K562 (cell line): ENCODE results near the gene ITPR3. TPM values are rescaled to one million over a fixed set of nuclear protein-coding genes. Genes with fewer than 3 reads are reported as not detected.

ENCODE experiments used
- ATAC-seq: fragments of 200-7000 bp; cut with Tn5 transposase; 3 replicates; pipeline ENCODE4 v1.9.1; 2020; ENCODE audit warnings: moderate library complexity
- BruUV-seq: library from RNA; stranded (reverse); fragments of 400-500 nt; replicated peaks from 2 replicates; lab custom pipeline; 2021; lab: Mats Ljungman, UMichigan
- CTCF ChIA-PET: fragments of 300-600 bp; formaldehyde crosslinking; extraction: SDS; loops from one replicate; lab custom pipeline; 2021; ENCODE audit warnings: low intra/inter-chr PET ratio; lab: Yijun Ruan, JAX
- POLR2A ChIA-PET: fragments of 300-600, 350-650 bp; sonication (Branson Sonifier 250); formaldehyde crosslinking; extraction: SDS; loops from one replicate; lab custom pipeline; 2021; ENCODE audit warnings: antibody characterized with exemption, inconsistent platforms; lab: Yijun Ruan, JAX
- DNase-seq, 4 experiments: peaks; one replicate each; pipeline versions ENCODE4 v3.0.0 to v3.0.0-alpha.2; 2011 to 2018; ENCODE audit warnings: low spot score in 3 of 4, mixed read lengths in 3 of 4; ENCODE audit errors: extremely low read depth in 1 of 4
- FAIRE-seq: peaks from 2 replicates; lab custom pipeline; 2011; peaks lifted over from hg19 to GRCh38; lab: Jason Lieb, UNC
- H2AFZ ChIP-seq: 2 replicates; pipeline ENCODE4 v1.6.0; 2011; ENCODE audit warnings: low read depth, low read length, control low read depth, inconsistent platforms
- H3K27ac ChIP-seq: fragments of 200-600 bp; 3 replicates; pipeline ENCODE4 v1.8.0; 2011; ENCODE audit warnings: low read depth, mild to moderate bottlenecking, control low read depth, inconsistent platforms, low read length, moderate library complexity, mixed read lengths; ENCODE audit errors: extremely low read depth
- H3K27me3 ChIP-seq, 2 experiments: fragments of 300-600 bp in 1 of 2; 2 replicates in 1 of 2; 3 replicates in 1 of 2; pipeline versions ENCODE4 v1.6.0 to v1.8.0; 2011; ENCODE audit warnings: inconsistent platforms in 2 of 2, low read length in 2 of 2, mild to moderate bottlenecking in 1 of 2, mixed read lengths in 1 of 2, moderate library complexity in 1 of 2; ENCODE audit not compliant: control insufficient read depth in 2 of 2, insufficient read depth in 2 of 2
- H3K36me3 ChIP-seq: fragments of 300-600 bp; 3 replicates; pipeline ENCODE4 v1.8.0; 2011; ENCODE audit warnings: mild to moderate bottlenecking, low read length, inconsistent platforms; ENCODE audit not compliant: control insufficient read depth, insufficient read depth
- H3K4me1 ChIP-seq, 2 experiments: fragments of 200-600 bp in 1 of 2; replicated peaks in 1 of 2; 2 replicates in 1 of 2; 3 replicates in 1 of 2; pipeline versions ENCODE4 v1.5.1 to v1.8.0; 2011; ENCODE audit warnings: inconsistent platforms in 2 of 2, low read length in 2 of 2, mild to moderate bottlenecking in 1 of 2, mixed read lengths in 1 of 2, moderate library complexity in 1 of 2; ENCODE audit not compliant: control insufficient read depth in 2 of 2, insufficient read depth in 2 of 2
- H3K4me2 ChIP-seq: 2 replicates; pipeline ENCODE4 v1.6.1; 2011; ENCODE audit warnings: low read length, control low read depth, inconsistent platforms, mixed read lengths; ENCODE audit not compliant: insufficient read depth
- H3K4me3 ChIP-seq: fragments of 200-600 bp; sonication (generic), shearing (Covaris generic); 2 replicates; pipeline ENCODE4 v1.5.1; 2016; ENCODE audit warnings: control low read depth, inconsistent platforms
- H3K79me2 ChIP-seq: fragments of 200-600 bp; 3 replicates; pipeline ENCODE4 v1.8.0; 2011; ENCODE audit warnings: low read length, inconsistent platforms; ENCODE audit not compliant: control insufficient read depth, insufficient read depth
- H3K9ac ChIP-seq, 2 experiments: 2 replicates each; pipeline versions ENCODE4 v1.6.0 to v1.6.1; 2011; ENCODE audit warnings: low read depth in 2 of 2, low read length in 2 of 2, control low read depth in 1 of 2, inconsistent platforms in 1 of 2, mild to moderate bottlenecking in 1 of 2, mixed read lengths in 1 of 2; ENCODE audit not compliant: insufficient read depth in 1 of 2
- H3K9me1 ChIP-seq: one replicate; pipeline ENCODE4 v1.6.0; 2011; ENCODE audit warnings: inconsistent platforms, mild to moderate bottlenecking, low read length, moderate library complexity; ENCODE audit not compliant: control insufficient read depth, insufficient read depth
- H3K9me3 ChIP-seq: replicated peaks from 2 replicates; pipeline ENCODE4 v1.5.1; 2011; ENCODE audit warnings: low read depth, low read length, inconsistent platforms; ENCODE audit not compliant: control insufficient read depth, insufficient read depth
- H4K20me1 ChIP-seq: replicated peaks from 2 replicates; pipeline ENCODE4 v1.6.1; 2011; ENCODE audit warnings: low read length, inconsistent platforms, mixed read lengths; ENCODE audit not compliant: control insufficient read depth, insufficient read depth
- EGR1 ChIP-seq: fragments of 450-650 bp; conservative IDR thresholded peaks from 2 replicates; pipeline ENCODE4 v1.6.1; 2017; ENCODE audit warnings: mild to moderate bottlenecking
- ELF1 ChIP-seq: fragments of 200-800 bp; sonication (Bioruptor generic); IDR thresholded peaks from 2 replicates; pipeline ENCODE4 v1.6.1; 2016; ENCODE audit warnings: missing genetic modification characterization, missing compliant biosample characterization
- MTF1 ChIP-seq: fragments of 250-450 bp; sonication (Bioruptor Pico); IDR thresholded peaks from 2 replicates; pipeline ENCODE4 v1.9.0; 2021; ENCODE audit warnings: moderate library complexity, mild to moderate bottlenecking, inconsistent platforms, borderline replicate concordance
- RFX7 ChIP-seq: fragments of 250-450 bp; sonication (Bioruptor Pico); IDR thresholded peaks from 2 replicates; pipeline ENCODE4 v1.5.1; 2021; ENCODE audit warnings: mild to moderate bottlenecking
- ZBTB12 ChIP-seq: fragments of 250-450 bp; sonication (Bioruptor Pico); IDR thresholded peaks from 2 replicates; pipeline ENCODE4 v1.4.0; 2020
- ZBTB40 ChIP-seq, 2 experiments: fragments of 450-650 bp in 1 of 2; sonication (generic) in 1 of 2; formaldehyde crosslinking in 1 of 2; IDR thresholded peaks; 2 replicates each; pipeline versions ENCODE4 v1.7.1 to v1.9.0; 2016 to 2022; ENCODE audit warnings: inconsistent platforms in 1 of 2, mild to moderate bottlenecking in 1 of 2, missing genetic modification reagents in 1 of 2
- ZNF174 ChIP-seq: fragments of 250-450 bp; sonication (Bioruptor Pico); IDR thresholded peaks from 2 replicates; pipeline ENCODE4 v1.4.0; 2020; ENCODE audit warnings: mild to moderate bottlenecking
- WGBS: fragments of 100-300 bp; shearing (Covaris generic); methylation state at CpG from one replicate; pipeline ENCODE4 v1.1.6; 2016; ENCODE audit warnings: low coverage, mixed read lengths; ENCODE audit not compliant: insufficient coverage; ENCODE audit errors: missing lambda C conversion rate; 5-methylcytosine and 5-hydroxymethylcytosine counted together
- in situ Hi-C: fragments of 300-500 bp; cut with MboI; formaldehyde crosslinking; loops from 4 replicates; pipeline ENCODE4 v1.15.0; 2018; ENCODE audit warnings: inconsistent platforms, mixed read lengths
- intact Hi-C: fragments of 100-400 bp; cut with micrococcal nuclease; formaldehyde crosslinking; loops from 2 replicates; pipeline ENCODE4 v1.14.2; 2022
- polyA plus RNA-seq, 8 experiments: library from polyadenylated mRNA; depleted of rRNA in 4 of 8; stranded (reverse) in 5 of 8; unstranded in 3 of 8; fragments of >200 nt; fragmentation: Nextera tagmentation in 2 of 8; fragmentation: Illumina TruSeq in 1 of 8; extraction: Ambion mirVana in 2 of 8; extraction: Trizol in 1 of 8; gene quantifications; 2 replicates each; pipeline versions ENCODE4 v1.2.1 to v1.2.3, GENCODE V29; 2011 to 2014; ENCODE audit warnings: inconsistent platforms in 1 of 8, missing spikeins in 1 of 8
- total RNA-seq, 7 experiments: library from RNA; depleted of rRNA in 6 of 7; stranded (reverse); fragments of >200 nt in 6 of 7; fragmentation: Illumina TruSeq in 2 of 7; extraction: Trizol in 2 of 7; gene quantifications; 2 replicates each; pipeline versions ENCODE4 v1.2.1 to v1.2.3, GENCODE V29; 2011 to 2021; ENCODE audit warnings: low replicate concordance in 1 of 7

The ITPR3 gene
- total and polyA plus RNA-seq, 9 of the 15 experiments (the other 6 are each of a cell fraction or from before 2014, with no cell fraction given): 0.39 to 35.7 (median 13.2) TPM

GRCh38 chr6:33699131-33699530 is 78.0 kb downstream of the ITPR3 start:
- no peak for TF ChIP-seq MTF1 (CRISPR knock-in tag)
- no peak for TF ChIP-seq ELF1 (tag)
- TF ChIP-seq ZNF174: no peak
- no peak for TF ChIP-seq RFX7
- TF ChIP-seq EGR1: no peak
- no peak for TF ChIP-seq ZBTB12
- no peak for TF ChIP-seq ZBTB40 (IDR thresholded peaks at IDR 0.05)
- no peak for TF ChIP-seq ZBTB40 (CRISPR knock-in tag; IDR thresholded peaks at IDR 0.05)
- peaks cover 83% of the 10 kb centered on the region for H3K36me3 ChIP-seq
- H3K79me2 ChIP-seq: no peaks in the 10 kb centered on the region
- no peaks in the 10 kb centered on the region for H3K9me3 ChIP-seq
- intact Hi-C loops (no loop called here), in situ Hi-C loops (no loop called here)
- H3K4me1 ChIP-seq: peaks cover 5 to 13% of the 10 kb centered on the region in 2 experiments; a peak in 4 of 5 replicates
- no peak overlapping the region for H3K4me3 ChIP-seq
- H2AFZ ChIP-seq: no peak overlapping the region
- no peak for FAIRE-seq
- H4K20me1 ChIP-seq: no peaks in the 10 kb centered on the region
- no peaks in the 10 kb centered on the region for H3K9me1 ChIP-seq
- no peak for ATAC-seq
- CTCF ChIA-PET: interaction anchor here (0.6 to 5.5 kb wide), 3 partner anchors 109 to 1132 kb away, joined by 4 to 60 read pairs (median 20); no protein-coding TSS in a partner anchor
- DNase-seq: no peak
- BruUV-seq: no TSS peak
- H3K27me3 ChIP-seq: no peaks in the 10 kb centered on the region
- peak overlapping the region in 1 of 2 experiments; percentile 35; a peak in 1 of 4 replicates for H3K9ac ChIP-seq
- H3K27ac ChIP-seq: no peak overlapping the region
- POLR2A ChIA-PET: no interaction called here
- 91% methylated on average over 8 of the region's 8 CpGs for WGBS
- H3K4me2 ChIP-seq: no peak overlapping the region
